HG03571 (cell line): ENCODE results near the gene SORCS3.
"Not testable (repeated sequence)": the region's sequence is repeated elsewhere in the genome, so short reads cannot be mapped to it uniquely, and the experiment has no call there.

Experiments used
- ATAC-seq: cut with Tn5 transposase; IDR thresholded peaks from one replicate; pipeline ENCODE4 v1.9.1; 2021; ENCODE audit not compliant: unreplicated experiment

The SORCS3 gene

DNA sequence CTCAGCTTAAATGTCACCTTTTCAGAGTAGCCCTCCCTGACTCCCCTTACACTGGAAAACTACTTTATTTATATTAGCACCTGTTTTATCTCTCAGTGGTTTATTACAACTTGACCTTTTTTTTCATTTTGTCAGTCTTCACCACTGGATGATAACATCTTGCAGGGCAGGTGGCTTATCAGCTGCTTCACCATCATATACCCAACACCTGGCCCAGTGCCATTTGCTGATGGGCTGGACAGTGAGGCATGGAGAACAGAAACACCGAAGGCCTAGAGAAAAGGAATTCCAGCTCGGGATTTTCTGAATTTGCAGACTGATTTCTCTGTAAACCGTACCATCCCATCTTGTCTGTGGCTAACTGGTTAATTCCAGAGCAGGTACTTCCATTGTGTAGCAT is 48.5 kb downstream of the SORCS3 start:
- ATAC-seq: no peak

DNA sequence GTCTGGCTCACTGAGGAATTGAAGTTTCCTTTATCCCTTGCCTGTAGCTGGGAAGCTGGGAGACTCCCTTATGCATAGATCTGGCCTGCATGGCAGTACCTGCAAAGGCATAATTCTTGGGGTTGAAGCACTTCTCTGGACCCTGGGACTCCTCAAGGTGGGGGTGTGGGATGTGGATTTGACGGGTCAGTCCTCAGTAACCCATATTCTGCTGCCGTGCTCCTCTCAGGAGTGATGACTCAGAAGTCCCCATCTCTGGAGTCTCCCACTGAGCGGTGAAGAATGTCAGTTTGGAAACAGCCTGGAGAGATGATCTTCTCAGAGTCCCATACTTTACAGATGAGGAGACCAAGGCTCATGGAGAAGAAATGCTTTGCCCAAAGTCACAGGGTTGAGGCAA is 49.0 kb downstream of the SORCS3 start:
- ATAC-seq: no peak

DNA sequence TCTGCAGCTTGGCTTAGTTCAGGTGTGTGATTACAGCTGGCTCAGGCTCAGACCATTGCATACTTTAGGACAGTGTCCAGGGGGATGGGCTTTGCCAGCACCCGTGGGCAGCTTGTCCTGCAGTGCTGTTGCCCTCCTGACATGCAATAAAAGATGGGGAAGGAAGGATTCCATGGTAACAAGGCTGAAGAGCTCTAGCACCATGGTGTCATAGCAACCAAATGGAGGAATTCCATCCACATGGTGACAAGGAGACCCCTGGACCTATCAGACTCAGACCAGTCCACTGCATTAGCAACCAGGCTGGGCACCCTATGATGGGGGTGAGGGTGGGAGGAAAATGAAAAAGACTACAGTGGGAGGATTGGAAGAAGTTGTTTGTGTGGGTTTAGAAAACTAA is 49.9 kb downstream of the SORCS3 start:
- ATAC-seq: no peak

DNA sequence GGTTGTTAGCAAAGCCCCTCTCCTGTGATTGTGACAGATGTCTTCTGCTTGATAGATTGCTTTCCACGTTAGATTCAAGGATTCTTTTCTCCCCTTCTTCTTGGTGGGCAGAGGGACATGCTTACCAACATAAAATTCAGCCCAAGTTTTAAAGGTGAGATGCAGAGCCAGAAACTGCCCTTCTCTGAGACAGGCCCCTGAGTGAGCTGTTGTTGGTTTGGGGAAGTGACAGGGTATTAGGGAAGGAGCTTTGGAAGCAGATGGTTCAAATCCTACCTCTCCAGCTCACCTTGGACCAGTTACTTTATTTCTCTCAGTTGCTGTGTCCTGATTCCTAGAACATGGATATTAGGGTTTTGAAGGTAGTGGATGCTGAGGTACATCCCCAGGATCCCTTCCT is 53.0 kb downstream of the SORCS3 start:
- ATAC-seq: no peak

DNA sequence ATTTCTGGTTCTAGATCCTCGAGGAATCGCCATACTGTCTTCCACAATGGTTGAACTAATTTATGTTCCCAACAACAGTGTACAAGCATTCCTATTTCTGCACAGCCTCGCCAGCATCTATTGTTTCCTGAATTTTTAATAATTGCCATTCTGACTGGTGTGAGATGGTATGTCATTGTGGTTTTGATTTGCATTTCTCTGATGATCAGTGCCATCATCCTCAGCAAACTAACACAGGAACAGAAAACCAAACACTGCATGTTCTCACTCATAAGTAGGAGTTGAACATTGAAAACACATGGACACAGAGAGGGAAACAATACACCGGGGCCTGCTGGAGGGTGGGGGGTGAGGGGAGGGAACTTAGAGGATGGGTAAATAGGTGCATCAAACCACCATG is 62.2 kb downstream of the SORCS3 start:
- ATAC-seq: not testable (repeated sequence)

DNA sequence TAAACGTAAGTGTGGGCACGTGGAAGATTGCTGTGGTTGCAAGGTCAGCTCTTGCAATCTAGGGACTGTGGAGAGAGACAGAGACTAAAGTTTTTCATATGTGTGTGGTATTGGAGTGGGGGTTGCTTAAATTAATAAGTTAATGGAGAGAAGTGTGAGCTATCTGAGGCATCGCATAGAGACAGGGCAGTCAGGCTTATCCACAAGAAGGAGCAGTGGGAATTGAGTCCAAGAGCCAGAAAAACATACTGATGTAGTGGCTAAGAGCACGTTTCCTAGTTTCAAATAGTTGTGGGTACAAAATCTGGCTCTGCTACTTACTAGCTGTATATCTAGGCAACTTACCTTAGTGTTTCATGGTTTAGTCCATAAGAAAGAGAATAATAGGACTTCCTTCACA is 65.8 kb downstream of the SORCS3 start:
- ATAC-seq: no peak

DNA sequence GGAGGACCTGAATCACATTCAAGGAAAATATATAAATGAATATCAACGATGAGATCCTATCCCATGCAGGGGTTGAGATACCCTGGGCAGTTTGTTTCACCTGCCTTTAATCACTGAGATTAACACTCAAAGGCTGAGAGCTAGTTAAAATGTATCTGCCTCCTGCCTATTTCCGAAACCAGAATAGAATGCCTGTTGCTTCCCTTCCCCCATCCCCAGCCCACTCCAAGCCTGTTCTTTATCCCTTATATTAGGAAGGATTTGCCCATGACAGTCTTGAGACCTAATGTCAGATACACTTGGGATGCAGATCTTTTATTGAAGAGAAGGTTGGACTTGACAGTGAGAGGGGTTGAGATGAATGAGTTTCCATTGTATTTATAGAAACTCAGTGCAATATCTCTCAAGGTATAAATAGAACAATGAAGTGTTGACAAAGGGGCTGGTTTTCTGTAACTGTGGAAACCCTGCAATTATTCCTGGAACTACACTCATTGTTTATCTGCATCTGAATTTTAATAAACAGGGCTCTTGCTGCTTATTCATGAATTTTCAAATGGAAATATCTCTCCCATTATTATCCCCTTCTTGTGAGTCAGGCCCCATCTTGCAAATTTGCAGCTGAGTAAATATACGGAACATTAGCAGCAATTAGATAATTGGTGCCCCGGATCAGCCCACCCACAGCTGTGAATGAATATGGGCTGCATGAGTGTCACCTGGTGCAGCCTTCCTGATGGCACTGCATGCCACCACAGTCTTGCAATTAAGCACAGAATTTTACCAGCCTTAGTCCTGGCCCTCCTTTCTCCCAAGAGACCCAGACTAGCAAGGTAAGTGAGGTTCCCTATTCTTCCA is 66.7 kb downstream of the SORCS3 start:
- ATAC-seq: no peak

DNA sequence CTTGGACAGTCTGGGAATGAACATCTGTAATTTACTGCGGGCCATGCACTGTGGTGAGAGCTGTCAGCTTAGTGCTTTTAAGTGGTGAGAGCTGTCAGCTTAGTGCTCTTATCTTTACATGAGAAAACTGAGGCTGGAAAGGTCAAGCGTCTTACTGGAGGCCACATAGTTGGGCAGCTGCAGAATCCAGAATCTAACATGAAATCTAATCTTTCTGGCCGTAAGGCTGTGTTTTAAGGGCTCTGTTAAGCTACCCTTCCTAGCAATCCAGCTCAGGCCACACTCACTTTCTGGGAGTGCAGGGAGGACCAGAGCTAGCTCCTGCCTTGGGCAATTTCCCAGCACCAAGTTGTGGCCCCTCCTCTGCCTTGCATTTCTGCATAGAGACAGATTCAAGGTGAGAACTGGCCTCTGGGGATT is 70.2 kb downstream of the SORCS3 start:
- ATAC-seq: no peak

DNA sequence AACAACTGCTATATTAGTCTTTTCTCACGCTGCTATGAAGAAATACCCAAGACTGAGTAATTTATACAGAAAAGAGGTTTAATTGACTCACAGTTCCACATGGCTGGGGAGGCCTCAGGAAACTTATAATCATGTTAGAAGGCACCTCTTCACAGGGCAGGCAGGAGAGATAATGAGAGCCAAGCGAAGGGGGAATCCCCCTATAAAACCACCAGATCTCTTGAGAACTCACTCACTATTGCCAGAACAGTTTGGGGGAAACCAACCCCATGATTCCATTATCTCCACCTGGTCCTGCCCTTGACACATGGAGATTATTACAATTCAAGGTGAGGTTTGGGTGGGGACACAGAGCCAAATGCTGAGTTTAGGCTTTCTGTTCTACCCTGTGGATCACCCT is 89.5 kb downstream of the SORCS3 start:
- not testable (repeated sequence) for ATAC-seq

DNA sequence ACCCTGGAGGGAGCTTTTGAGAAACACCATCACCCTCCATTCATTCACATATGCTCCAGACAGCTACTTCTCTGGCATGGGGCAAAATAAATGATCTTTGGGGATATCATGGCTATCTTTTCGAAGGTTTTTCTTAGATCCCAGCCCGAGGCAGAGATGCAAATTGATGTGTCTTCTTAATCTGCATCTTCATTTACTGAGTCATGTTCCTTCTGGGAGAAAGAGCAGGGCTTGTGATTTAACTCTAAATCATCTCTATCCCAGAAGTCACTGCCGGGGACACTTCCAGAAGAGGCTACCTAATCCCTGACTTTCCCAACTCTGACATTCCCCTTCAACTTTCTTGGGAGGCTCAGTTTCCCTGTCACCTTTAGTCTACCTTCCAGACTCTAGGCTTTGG is 90.1 kb downstream of the SORCS3 start:
- no peak for ATAC-seq

DNA sequence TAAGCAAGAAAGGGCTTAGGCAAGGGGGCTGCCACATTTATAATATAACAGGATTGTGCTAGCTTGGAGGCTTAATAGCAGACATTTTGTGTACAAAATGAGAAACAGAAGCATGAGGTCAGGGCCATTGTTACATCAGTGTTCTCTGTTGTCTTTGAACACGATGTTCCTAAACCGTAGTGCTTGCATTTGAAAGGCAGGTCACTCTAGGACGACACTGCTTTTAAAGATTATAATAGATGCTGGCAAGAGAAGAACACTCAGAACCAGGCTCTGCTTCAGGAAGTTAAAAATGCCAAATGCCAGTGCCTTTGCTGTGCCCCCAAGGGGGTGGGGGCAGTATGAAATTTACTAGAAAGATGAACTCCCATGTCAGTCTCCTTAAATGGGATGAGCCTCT is 91.1 kb downstream of the SORCS3 start:
- ATAC-seq: no peak

DNA sequence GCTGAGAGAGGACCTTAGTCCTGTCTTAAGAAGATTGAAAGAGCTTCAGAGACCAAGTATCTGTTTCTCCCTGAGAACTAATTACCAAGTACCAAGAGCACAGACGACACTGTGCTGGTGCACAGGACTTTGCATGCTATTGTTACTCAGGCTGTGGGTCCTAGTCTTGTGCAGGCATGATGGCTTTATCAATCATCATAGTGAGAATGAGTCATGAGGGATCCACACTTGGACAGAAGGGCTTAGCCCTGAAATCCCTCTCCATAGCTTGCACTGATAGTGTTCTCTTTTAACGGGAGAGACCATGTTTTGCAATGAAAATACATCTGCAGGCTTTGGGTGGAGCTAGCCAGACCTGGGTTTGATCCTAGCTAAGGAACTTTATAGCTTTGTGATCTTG is 93.3 kb downstream of the SORCS3 start:
- ATAC-seq: no peak

DNA sequence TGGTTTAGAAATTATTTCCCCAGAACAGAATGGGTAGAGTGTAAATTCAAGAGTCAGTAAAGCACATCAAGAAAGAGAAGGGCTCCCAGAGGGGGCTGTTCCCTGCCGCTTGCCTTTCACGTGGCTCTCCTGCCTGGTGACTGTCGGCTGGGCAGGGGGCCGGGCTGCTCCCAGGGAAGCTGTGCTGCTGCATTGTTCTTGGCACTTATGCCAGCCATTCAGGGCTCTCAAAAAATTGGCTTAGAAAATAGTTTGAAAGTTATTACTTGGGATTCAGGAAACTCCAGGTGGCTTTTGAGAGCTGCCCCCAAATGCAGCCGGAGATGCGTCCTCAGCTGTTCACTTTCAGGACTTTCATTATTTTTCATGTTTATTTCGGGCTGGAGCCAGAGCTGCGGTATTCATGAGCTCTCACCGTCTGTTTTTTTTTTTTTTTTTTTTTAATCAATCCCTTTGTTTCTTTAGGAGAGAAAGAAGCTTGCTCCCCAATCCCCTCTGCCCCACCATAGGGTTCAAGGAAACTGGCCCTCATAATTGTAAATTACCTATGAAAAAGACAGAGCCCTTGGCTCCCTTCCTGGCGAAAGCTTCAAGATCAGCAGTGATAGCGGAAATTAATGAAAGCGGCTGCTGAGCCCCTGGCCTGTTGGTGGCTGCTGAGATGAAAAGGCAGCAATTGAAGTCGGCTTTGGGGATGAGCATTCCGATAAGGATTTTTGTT is 94.1 kb downstream of the SORCS3 start:
- no peak for ATAC-seq

DNA sequence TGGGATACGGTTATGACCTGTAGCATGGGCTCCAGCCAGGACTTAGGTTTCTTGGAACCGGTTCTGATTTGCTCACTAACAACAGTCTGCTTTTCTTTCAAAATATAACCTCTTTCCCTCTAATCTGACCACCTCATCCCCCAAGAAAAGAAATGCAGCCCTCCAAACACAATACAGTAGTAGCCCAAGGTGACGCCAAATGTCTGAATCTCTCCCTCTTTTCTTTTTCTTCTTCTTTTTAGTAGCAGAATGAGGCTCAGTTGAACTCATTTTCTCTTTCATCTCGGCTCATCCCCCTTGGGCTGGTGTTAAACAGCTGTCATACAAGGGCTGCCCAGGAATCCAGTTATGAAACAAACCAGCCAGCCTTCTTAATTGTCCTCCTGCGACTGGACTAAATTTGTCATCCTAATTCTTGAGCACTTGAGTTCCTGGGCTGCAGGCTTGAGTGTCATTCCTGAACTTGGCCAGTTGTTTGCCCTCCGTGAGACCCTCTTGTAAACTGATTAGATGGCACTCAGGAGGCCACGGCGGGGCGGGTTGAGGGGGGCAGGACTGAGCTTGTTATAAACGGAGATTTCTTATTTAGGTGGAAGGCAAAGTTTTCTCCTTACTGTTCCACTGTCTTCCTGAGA is 94.8 kb downstream of the SORCS3 start:
- ATAC-seq: no peak

DNA sequence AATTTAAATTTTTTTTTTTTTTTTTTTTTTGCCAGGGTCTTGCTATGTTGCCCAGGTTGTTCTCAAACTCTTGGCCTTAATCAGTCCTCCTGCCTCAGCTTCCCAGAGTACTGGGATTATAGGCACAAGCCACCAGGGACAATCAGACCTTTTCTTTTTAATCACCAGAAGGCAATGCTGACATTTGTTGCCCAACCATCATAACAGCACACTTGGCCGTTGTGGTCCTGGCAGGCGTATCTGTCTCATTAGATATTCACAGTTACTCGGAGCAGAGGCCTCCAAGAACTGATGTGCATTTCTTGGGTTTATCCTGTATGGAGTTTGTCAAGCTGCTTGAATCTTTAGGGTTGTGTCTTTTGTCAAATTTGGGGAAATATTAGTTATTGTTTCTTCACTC is 100.0 kb downstream of the SORCS3 start:
- no peak for ATAC-seq

DNA sequence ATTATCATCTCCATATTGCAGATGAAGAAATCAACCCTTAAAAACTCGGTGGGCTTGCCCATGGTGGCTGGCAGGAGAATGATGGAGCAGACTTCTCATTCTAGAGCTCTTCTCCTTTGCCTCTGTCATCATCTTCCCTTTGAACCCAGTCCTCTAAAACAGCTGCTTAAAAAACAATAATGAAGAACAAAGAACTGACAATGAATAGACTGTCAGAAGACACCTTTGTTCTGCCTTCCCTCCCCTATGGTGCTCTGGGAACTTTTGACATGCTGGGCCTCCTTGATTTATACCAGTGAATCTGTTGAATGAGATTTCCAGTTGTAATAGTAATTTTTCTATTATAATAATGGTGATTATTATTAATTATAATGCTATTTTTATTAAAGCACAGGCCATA is 103.0 kb downstream of the SORCS3 start:
- no peak for ATAC-seq

DNA sequence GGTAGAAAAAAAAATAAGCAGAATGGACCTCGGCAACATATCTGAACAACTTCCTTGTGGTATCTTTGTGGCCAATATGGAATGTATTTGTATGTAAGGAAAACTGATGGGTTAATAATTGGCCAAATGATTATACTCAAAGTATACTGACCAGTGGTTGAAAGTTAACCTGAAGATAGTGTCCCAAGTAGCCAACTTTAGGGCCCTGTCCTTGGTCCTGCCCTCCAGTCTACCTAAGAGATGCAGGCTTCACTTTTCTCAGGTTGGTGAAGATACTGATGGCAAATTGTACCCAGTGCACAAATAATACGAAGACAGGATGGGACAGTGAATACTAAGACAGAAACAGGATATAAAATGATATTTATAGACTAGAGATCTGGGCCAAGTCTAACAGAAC is 109.2 kb downstream of the SORCS3 start:
- ATAC-seq: no peak

DNA sequence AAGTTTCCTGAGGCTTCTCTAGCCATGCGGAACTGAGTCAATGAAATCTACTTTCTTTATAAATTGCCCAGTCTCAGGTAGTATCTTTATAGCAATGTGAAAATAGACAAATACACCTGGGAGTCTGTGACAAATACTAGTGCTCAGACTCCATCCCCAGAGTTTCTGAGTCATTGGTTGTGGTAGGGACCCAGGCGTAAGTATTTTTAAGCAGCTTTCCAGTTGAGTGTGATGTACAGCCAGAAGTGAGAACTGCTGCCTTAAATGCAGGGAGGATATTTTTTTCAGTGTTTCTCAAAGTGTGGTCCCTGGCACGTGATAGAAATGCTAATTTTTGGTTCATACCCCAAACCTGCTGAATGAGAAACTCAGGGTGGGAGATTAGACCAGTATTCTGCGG is 121.7 kb downstream of the SORCS3 start:
- no peak for ATAC-seq

DNA sequence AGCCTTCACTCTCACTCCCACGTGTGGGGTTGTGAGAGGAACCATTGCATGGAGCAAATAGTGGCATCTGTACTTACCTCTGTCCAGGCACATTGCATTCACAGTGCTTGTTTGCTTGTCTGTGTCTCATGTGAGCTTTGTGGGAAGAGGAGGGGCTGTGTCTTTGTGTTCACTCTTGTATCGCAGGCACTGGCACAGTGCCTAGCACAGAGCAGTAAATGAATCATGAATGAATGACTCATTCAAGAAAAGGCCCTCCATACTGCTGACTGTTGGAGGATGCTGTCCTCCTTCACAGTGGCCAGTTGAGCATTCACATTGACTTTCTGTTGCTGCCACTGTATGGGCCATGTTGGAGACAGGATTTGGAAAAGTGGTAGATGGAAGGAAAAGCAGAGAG is 125.3 kb downstream of the SORCS3 start:
- ATAC-seq: no peak

DNA sequence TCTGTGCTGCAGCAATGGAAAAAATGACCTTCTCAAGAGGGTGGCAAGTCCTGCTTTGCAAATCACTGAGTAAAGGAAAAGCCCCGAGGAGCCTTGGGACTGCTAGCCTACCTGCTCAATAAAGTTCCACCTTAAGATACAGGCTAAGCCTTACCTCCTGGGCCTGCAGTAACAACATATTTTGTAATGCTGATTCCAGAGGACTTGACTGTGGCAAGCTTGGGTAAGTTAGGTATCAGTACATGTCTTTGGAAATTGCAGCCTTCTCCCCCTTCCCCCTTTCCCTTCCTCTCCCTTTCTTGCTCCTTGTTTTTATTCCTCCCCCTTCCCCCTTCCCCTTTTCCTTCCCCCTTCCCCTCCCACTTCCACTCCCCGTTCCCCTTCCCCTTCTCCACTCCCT is 126.2 kb downstream of the SORCS3 start:
- no peak for ATAC-seq

DNA sequence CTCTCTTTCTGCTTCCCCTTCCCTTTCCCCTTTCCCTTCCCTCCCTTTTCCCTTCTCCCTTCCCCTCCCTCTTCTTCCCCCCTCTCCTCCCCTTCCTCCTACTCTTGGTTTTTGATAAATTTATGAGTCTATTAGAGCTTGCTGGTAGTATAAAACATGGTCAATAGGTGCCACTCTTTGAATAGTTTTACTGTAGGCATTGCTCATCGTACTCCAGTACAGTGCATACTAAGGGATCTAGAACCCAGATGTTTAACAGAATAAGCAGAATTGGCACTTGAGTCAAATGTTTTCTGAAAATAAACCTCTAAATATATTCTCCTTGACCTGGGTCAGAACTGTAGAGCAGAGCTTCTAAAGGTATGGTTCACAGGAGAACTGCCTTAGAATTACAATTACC is 126.7 kb downstream of the SORCS3 start:
- ATAC-seq: no peak

DNA sequence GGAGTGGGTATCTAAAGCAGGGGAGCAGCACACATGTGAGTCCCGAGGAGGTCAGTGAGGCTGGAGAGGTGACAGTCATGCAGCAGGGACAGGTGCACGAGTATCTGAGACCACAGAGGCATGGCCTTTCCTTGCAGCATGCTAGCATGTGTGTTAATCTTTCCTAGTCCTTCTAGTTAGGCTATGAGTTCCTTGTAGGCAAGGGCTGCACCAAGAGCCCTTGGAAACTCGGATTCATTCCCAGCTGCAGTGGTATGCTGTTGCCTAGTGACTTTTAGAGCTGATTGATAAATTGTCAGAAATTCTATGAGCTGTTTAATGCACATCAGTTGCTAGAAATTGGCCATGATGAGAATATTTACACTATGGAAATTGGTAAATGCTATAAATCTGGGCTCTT is 132.0 kb downstream of the SORCS3 start:
- ATAC-seq: no peak
